ENCODE data around the gene COP1.

GRCh38 chr1:176029609-176030008, 177.5 kb downstream of the COP1 start:
- TF ChIP-seq CTCF (IDR thresholded peaks at IDR 0.05) = no peak
- TF ChIP-seq FOXJ3 (CRISPR knock-in tag; IDR thresholded peaks at IDR 0.05; ENCODE audit: borderline replicate concordance) = no peak
- no peak for TF ChIP-seq MAX (CRISPR knock-in tag; IDR thresholded peaks at IDR 0.05)
- no peak for TF ChIP-seq NFE2L1 (CRISPR knock-in tag; IDR thresholded peaks at IDR 0.05)
- no peak for TF ChIP-seq NR2C2 (CRISPR knock-in tag; IDR thresholded peaks at IDR 0.05)
- no peak for TF ChIP-seq TP53 (CRISPR knock-in tag; IDR thresholded peaks at IDR 0.05)
- TF ChIP-seq E2F1 (CRISPR knock-in tag; IDR thresholded peaks at IDR 0.05) = no peak
- TF ChIP-seq ATF1 (CRISPR knock-in tag; IDR thresholded peaks at IDR 0.05) = no peak
- TF ChIP-seq CREB1 (CRISPR knock-in tag; IDR thresholded peaks at IDR 0.05) = no peak
- TF ChIP-seq NFYB (CRISPR knock-in tag; conservative IDR thresholded peaks at IDR 0.05; ENCODE audit: low read depth) = no peak
- no peak for TF ChIP-seq CBFB (CRISPR knock-in tag; IDR thresholded peaks at IDR 0.05; ENCODE audit: low read depth)
- no peak for TF ChIP-seq ESRRA (CRISPR knock-in tag; IDR thresholded peaks at IDR 0.05; ENCODE audit: borderline replicate concordance)
- TF ChIP-seq SP1 (CRISPR knock-in tag; conservative IDR thresholded peaks at IDR 0.05) = no peak
- TF ChIP-seq NR1H2 (CRISPR knock-in tag; IDR thresholded peaks at IDR 0.05) = no peak
